CD14-positive monocyte (primary cell): Measurements from ENCODE around the gene FAM76A. TPM values are rescaled to one million over a fixed set of nuclear protein-coding genes. Genes with fewer than 3 reads are reported as not detected.

Experiments
- DNase-seq, 3 donors: peaks; one replicate each; pipeline ENCODE4 v3.0.0-alpha.2; 2011 to 2022
- H2AFZ ChIP-seq: 2 replicates; pipeline ENCODE4 v1.6.0; 2012; ENCODE audit warnings: mild to moderate bottlenecking, low read depth, low read length, inconsistent platforms; ENCODE audit not compliant: insufficient read depth, poor library complexity, severe bottlenecking
- H3K27ac ChIP-seq, 2 donors: 1 replicate in 1 of 2; 2 replicates in 1 of 2; pipeline ENCODE4 v1.5.1; 2012 to 2013; ENCODE audit warnings: low read length in 2 of 2, control low read depth in 1 of 2, inconsistent platforms in 1 of 2, low read depth in 1 of 2, mild to moderate bottlenecking in 1 of 2
- H3K27me3 ChIP-seq, 2 donors: one replicate each; pipeline versions ENCODE4 v1.6.0 to v1.6.1; 2011 to 2013; ENCODE audit warnings: low read length in 2 of 2; ENCODE audit not compliant: control insufficient read depth in 2 of 2, insufficient read depth in 2 of 2
- H3K36me3 ChIP-seq, 2 donors: replicated peaks in 1 of 2; 1 replicate in 1 of 2; 2 replicates in 1 of 2; pipeline versions ENCODE4 v1.5.1 to v1.6.1; 2012 to 2013; ENCODE audit warnings: low read length in 2 of 2, control low read depth in 1 of 2, inconsistent platforms in 1 of 2, mild to moderate bottlenecking in 1 of 2; ENCODE audit not compliant: insufficient read depth in 2 of 2, control insufficient read depth in 1 of 2
- H3K4me1 ChIP-seq, 2 donors: 1 replicate in 1 of 2; 2 replicates in 1 of 2; pipeline versions ENCODE4 v1.5.1 to v1.6.1; 2012 to 2013; ENCODE audit warnings: low read length in 2 of 2, control low read depth in 1 of 2, inconsistent platforms in 1 of 2, mild to moderate bottlenecking in 1 of 2, moderate library complexity in 1 of 2; ENCODE audit not compliant: insufficient read depth in 2 of 2, control insufficient read depth in 1 of 2
- H3K4me2 ChIP-seq: replicated peaks from 2 replicates; pipeline ENCODE3; 2012; ENCODE audit warnings: low read length, moderate library complexity, mild to moderate bottlenecking; ENCODE audit not compliant: poor library complexity, severe bottlenecking; ENCODE audit errors: extremely low read depth
- H3K4me3 ChIP-seq, 3 experiments: fragments of 200-600 bp in 1 of 3; sonication (generic) in 1 of 3; replicated peaks in 1 of 3; 1 replicate in 2 of 3; 2 replicates in 1 of 3; pipeline ENCODE4 v1.5.1; 2011 to 2013; ENCODE audit warnings: low read length in 3 of 3, mild to moderate bottlenecking in 3 of 3, control low read depth in 2 of 3, low read depth in 2 of 3, inconsistent platforms in 1 of 3, moderate library complexity in 1 of 3
- H3K79me2 ChIP-seq: 2 replicates; pipeline ENCODE4 v1.6.0; 2012; ENCODE audit warnings: mild to moderate bottlenecking, control low read depth, inconsistent platforms, low read length, moderate library complexity; ENCODE audit not compliant: insufficient read depth
- H3K9ac ChIP-seq: 2 replicates; pipeline ENCODE4 v1.6.0; 2017; ENCODE audit warnings: low read length, mild to moderate bottlenecking; ENCODE audit not compliant: insufficient read depth, poor library complexity, severe bottlenecking
- H3K9me3 ChIP-seq, 2 donors: replicated peaks in 1 of 2; 1 replicate in 1 of 2; 2 replicates in 1 of 2; pipeline versions ENCODE4 v1.5.1 to v1.6.1; 2012 to 2013; ENCODE audit warnings: low read length in 2 of 2, control low read depth in 1 of 2; ENCODE audit not compliant: control insufficient read depth in 1 of 2, insufficient read depth in 1 of 2
- H4K20me1 ChIP-seq: 2 replicates; pipeline ENCODE4 v1.6.0; 2012; ENCODE audit warnings: mild to moderate bottlenecking, low read length, control low read depth, moderate library complexity; ENCODE audit not compliant: insufficient read depth
- H3K27ac Mint-ChIP-seq, 7 donors: one replicate each; pipeline ENCODE4 v1.8.0; 2020; ENCODE audit warnings: mild to moderate bottlenecking in 7 of 7, mixed read lengths in 7 of 7, moderate library complexity in 6 of 7, inconsistent platforms in 2 of 7
- H3K27me3 Mint-ChIP-seq, 3 donors: one replicate each; pipeline ENCODE4 v1.8.0; 2021 to 2022; ENCODE audit warnings: low read depth in 3 of 3, mild to moderate bottlenecking in 3 of 3, mixed read lengths in 3 of 3, moderate library complexity in 3 of 3, inconsistent platforms in 1 of 3
- H3K36me3 Mint-ChIP-seq, 2 donors: one replicate each; pipeline ENCODE4 v1.8.0; 2020; ENCODE audit warnings: mixed read lengths in 2 of 2, inconsistent platforms in 1 of 2, mild to moderate bottlenecking in 1 of 2
- H3K4me1 Mint-ChIP-seq: one replicate; pipeline ENCODE4 v1.8.0; 2020; ENCODE audit warnings: mild to moderate bottlenecking, mixed read lengths
- H3K4me3 Mint-ChIP-seq, 2 donors: one replicate each; pipeline ENCODE4 v1.8.0; 2020; ENCODE audit warnings: mild to moderate bottlenecking in 2 of 2, mixed read lengths in 2 of 2, moderate library complexity in 1 of 2
- H3K9me3 Mint-ChIP-seq, 7 donors: one replicate each; pipeline ENCODE4 v1.8.0; 2020 to 2022; ENCODE audit warnings: mixed read lengths in 7 of 7, mild to moderate bottlenecking in 6 of 7, moderate library complexity in 6 of 7, inconsistent platforms in 2 of 7
- CTCF ChIP-seq: fragments of 200-600 bp; IDR thresholded peaks from one replicate; pipeline ENCODE4 v1.8.0; 2022; ENCODE audit warnings: antibody characterized with exemption, mild to moderate bottlenecking
- WGBS: methylation state at CpG from one replicate; pipeline ENCODE4 v1.1.5; 2013; ENCODE audit warnings: missing lambda C conversion rate; ENCODE audit not compliant: insufficient coverage; 5-methylcytosine and 5-hydroxymethylcytosine counted together
- intact Hi-C, 2 donors: fragments of 100-400 bp; cut with micrococcal nuclease; formaldehyde crosslinking; loops; one replicate each; pipeline versions ENCODE4 v1.15.0 to v1.15.1; 2023
- polyA plus RNA-seq, 3 donors: library from polyadenylated mRNA; depleted of rRNA in 1 of 3; unstranded in 2 of 3; stranded (reverse) in 1 of 3; fragments of 300-500 nt in 2 of 3; fragments of >200 nt in 1 of 3; fragmentation: Illumina TruSeq in 2 of 3; gene quantifications; 1 replicate in 2 of 3; 2 replicates in 1 of 3; pipeline ENCODE4 v1.2.3, GENCODE V29; 2012 to 2021

FAM76A gene
- polyA plus RNA-seq, 3 donors: 9.1 to 10.9 (median 10.3) TPM

GRCh38 chr1:27686223-27686990 is 39.4 kb upstream of the FAM76A start:
- H3K9me3 ChIP-seq: peaks cover 8 to 12% of the 10 kb centered on the region in 2 donors
- H3K4me1 ChIP-seq: no peaks in the 10 kb centered on the region
- Mint-ChIP-seq H3K9me3 (peaks cover 7 to 15% (median 10%) of the 10 kb centered on the region in 7 donors), H3K4me1 (peaks cover 3% of the 10 kb centered on the region), H3K27me3 (peaks cover 2 to 6% (median 3%) of the 10 kb centered on the region in 3 donors), H3K4me3 (no peak overlapping the region), H3K27ac (no peak overlapping the region), H3K36me3 (peaks cover 0 to 3% of the 10 kb centered on the region in 2 donors)
- no peaks in the 10 kb centered on the region for H3K36me3 ChIP-seq
- H2AFZ ChIP-seq: no peak overlapping the region
- no peak overlapping the region for H3K4me2 ChIP-seq
- H3K4me3 ChIP-seq: no peak overlapping the region
- no peak for DNase-seq
- H4K20me1 ChIP-seq: no peaks in the 10 kb centered on the region
- no peak overlapping the region for H3K9ac ChIP-seq
- H3K79me2 ChIP-seq: no peaks in the 10 kb centered on the region
- H3K27me3 ChIP-seq: no peaks in the 10 kb centered on the region
- 96% methylated on average over 17 of the region's 21 CpGs for WGBS
- H3K27ac ChIP-seq: no peak overlapping the region
- TF ChIP-seq CTCF: no peak
- intact Hi-C loops: no loop called here

GRCh38 chr1:27687906-27688305 is 37.9 kb upstream of the FAM76A start:
- 83% methylated on average over 1 of the region's 5 CpGs for WGBS
- TF ChIP-seq CTCF: no peak
- Histone ChIP-seq H3K9ac (no peak overlapping the region), H3K4me1 (no peaks in the 10 kb centered on the region), H3K4me2 (no peak overlapping the region), H2AFZ (no peak overlapping the region), H3K4me3 (no peak overlapping the region), H4K20me1 (no peaks in the 10 kb centered on the region), H3K36me3 (no peaks in the 10 kb centered on the region), H3K27ac (no peak overlapping the region), H3K79me2 (no peaks in the 10 kb centered on the region), H3K9me3 (no peaks in the 10 kb centered on the region), H3K27me3 (no peaks in the 10 kb centered on the region)
- Mint-ChIP-seq H3K9me3 (peaks cover 0 to 2% (median 0%) of the 10 kb centered on the region in 7 donors), H3K4me3 (no peak overlapping the region), H3K27ac (no peak overlapping the region), H3K4me1 (peaks cover 3% of the 10 kb centered on the region), H3K36me3 (no peaks in the 10 kb centered on the region), H3K27me3 (peaks cover 2 to 6% (median 3%) of the 10 kb centered on the region in 3 donors)
- intact Hi-C loops: no loop called here
- DNase-seq: no peak
